Adrenal gland (tissue), 12 donors: ENCODE data around the gene PPP1R11. TPM values are rescaled to one million over a fixed set of nuclear protein-coding genes. Genes with fewer than 3 reads are reported as not detected.

Experiments used
- DNase-seq, 7 donors: peaks; one replicate each; pipeline ENCODE4 v3.0.0-alpha.2; 2019 to 2020
- H3K27ac ChIP-seq, 5 donors: fragments of 200-600 bp; sonication (generic) in 4 of 5; 1 replicate in 3 of 5; 2 replicates in 2 of 5; pipeline versions ENCODE4 v1.5.1 to v1.8.0; 2016 to 2020; ENCODE audit warnings: mild to moderate bottlenecking in 1 of 5
- H3K27me3 ChIP-seq: fragments of 200-600 bp; 2 replicates; pipeline ENCODE4 v1.8.0; 2021
- H3K36me3 ChIP-seq, 2 donors: fragments of 200-600 bp; replicated peaks in 1 of 2; 1 replicate in 1 of 2; 2 replicates in 1 of 2; pipeline versions ENCODE4 v1.5.1 to v1.8.0; 2018 to 2022
- H3K4me1 ChIP-seq, 2 donors: fragments of 200-600 bp; replicated peaks in 1 of 2; 1 replicate in 1 of 2; 2 replicates in 1 of 2; pipeline versions ENCODE4 v1.5.1 to v1.8.0; 2018 to 2021
- H3K4me3 ChIP-seq, 4 donors: fragments of 200-600 bp; sonication (generic) in 3 of 4; one replicate each; pipeline ENCODE4 v1.5.1; 2016 to 2018
- H3K9me3 ChIP-seq, 3 donors: fragments of 200-600 bp; sonication (generic) in 1 of 3; replicated peaks in 1 of 3; 1 replicate in 2 of 3; 2 replicates in 1 of 3; pipeline versions ENCODE4 v1.5.1 to v1.8.0; 2016 to 2021
- POLR2A ChIP-seq, 2 donors: fragments of 450-650 bp; IDR thresholded peaks; one replicate each; pipeline ENCODE4 v1.6.1; 2017; ENCODE audit warnings: antibody characterized with exemption in 2 of 2, mild to moderate bottlenecking in 2 of 2, moderate library complexity in 1 of 2
- WGBS, 4 donors: extraction: QIAGEN DNeasy Blood & Tissue Kit in 2 of 4; methylation state at CpG; one replicate each; pipeline versions ENCODE4 v1.1.5 to v1.1.7; 2013 to 2017; 5-methylcytosine and 5-hydroxymethylcytosine counted together
- intact Hi-C, 2 donors: fragments of 100-400 bp; cut with DNase I; formaldehyde crosslinking; loops; one replicate each; pipeline versions ENCODE4 v1.14.1 to v1.15.0; 2022 to 2023
- polyA plus RNA-seq, 3 donors: library from polyadenylated mRNA; stranded (reverse); fragments of 200-250 nt in 2 of 3; fragments of 350-450 nt in 1 of 3; fragmentation: Illumina TruSeq in 1 of 3; extraction: RNeasy Lipid Tissue Mini Kit (QIAGEN cat#74804) in 1 of 3; gene quantifications; one replicate each; pipeline ENCODE4 v1.2.3, GENCODE V29; 2013 to 2014
- total RNA-seq, 9 donors: library from RNA; depleted of rRNA in 4 of 9; stranded (reverse); fragments of >200 nt in 4 of 9; fragments of 120-200 nt in 1 of 9; fragmentation: NEBNext Ultra II Directional in 1 of 9; extraction: Animal tissue kit (Norgen Biotek cat#: 25700) in 1 of 9; gene quantifications; one replicate each; pipeline versions ENCODE4 v1.1.0 to v1.2.4, GENCODE V29; 2013 to 2023
- TF ChIP-seq, protein P1 (sequence below), 6 experiments: fragments of 450-650 bp in 4 of 6; fragments of 200-600 bp in 2 of 6; sonication (generic) in 1 of 6; IDR thresholded peaks; 1 replicate in 5 of 6; 2 replicates in 1 of 6; pipeline versions ENCODE4 v1.5.1 to v1.8.0; 2016 to 2021; ENCODE audit warnings: antibody characterized with exemption in 6 of 6, mild to moderate bottlenecking in 2 of 6, moderate library complexity in 1 of 6
- donor health status: healthy with polysubstance abuse.
- donor health status: Bipolar disorder and iron deficiency.
- donor health status: DM: yes; HTN: yes; CAD: no.
- donor health status: DM: no; HTN: no; CAD: no.
- donor health status: DM: no; HTN: no; CAD: no.
- donor health status: DM: yes; HTN: yes; CAD: no.

PPP1R11 gene
- total and polyA plus RNA-seq, 12 donors, result 31.2 to 97.7 (median 50.3) TPM

DNA sequence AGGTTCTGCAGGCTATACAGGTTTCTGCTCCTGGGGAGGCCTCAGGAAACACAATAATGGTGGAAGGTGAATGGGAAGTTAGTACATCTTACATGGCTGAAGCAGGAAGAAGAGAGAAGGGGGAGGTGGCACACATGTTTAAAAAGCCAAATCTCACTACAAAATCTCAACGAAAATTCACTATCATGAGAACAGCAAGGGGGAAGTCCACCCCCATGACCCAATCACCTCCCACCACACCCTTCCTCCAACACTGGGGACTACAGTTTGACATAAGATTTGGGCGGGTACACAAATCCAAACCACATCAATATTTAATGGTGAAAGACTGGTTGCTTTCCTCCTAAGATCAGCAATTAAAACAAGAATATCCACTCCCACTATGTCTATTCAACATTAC lies 19.8 kb upstream of the PPP1R11 start:
- no peak overlapping the region for H3K4me3 ChIP-seq
- intact Hi-C loops, result no loop called here
- 55 to 81% (median 75%) methylated on average over 2 of the region's 2 CpGs for WGBS, 4 donors

DNA sequence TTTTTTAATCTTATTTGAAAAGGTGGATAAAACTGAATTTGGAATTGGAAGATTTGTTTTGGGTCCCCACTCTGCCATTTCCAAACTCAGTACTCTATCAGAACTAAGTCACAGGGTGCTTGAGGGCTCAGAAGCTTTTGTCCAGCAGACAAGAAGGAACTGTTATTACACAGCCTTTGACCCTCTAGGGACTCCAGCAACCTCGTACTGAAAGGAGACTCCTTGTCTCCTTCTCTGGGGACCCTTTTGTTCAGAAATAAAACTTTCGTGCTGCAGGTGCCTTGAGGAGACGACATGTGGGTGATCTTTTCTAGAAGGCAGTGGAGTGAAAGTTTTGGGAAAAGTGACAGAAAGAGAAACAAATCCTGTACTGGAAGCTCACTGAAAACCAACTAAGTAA lies 13.3 kb upstream of the PPP1R11 start:
- Histone ChIP-seq H3K36me3 (peaks cover 0 to 14% of the 10 kb centered on the region in 2 donors), H3K27me3 (no peaks in the 10 kb centered on the region), H3K27ac (no peak overlapping the region), H3K4me3 (no peak overlapping the region), H3K4me1 (no peaks in the 10 kb centered on the region), H3K9me3 (no peaks in the 10 kb centered on the region)
- 82 to 94% (median 87%) methylated on average over 3 of the region's 3 CpGs for WGBS, 4 donors
- no peak for DNase-seq
- TF ChIP-seq POLR2A (IDR thresholded peaks at IDR 0.05), result no peak
- TF ChIP-seq, protein P1, sequence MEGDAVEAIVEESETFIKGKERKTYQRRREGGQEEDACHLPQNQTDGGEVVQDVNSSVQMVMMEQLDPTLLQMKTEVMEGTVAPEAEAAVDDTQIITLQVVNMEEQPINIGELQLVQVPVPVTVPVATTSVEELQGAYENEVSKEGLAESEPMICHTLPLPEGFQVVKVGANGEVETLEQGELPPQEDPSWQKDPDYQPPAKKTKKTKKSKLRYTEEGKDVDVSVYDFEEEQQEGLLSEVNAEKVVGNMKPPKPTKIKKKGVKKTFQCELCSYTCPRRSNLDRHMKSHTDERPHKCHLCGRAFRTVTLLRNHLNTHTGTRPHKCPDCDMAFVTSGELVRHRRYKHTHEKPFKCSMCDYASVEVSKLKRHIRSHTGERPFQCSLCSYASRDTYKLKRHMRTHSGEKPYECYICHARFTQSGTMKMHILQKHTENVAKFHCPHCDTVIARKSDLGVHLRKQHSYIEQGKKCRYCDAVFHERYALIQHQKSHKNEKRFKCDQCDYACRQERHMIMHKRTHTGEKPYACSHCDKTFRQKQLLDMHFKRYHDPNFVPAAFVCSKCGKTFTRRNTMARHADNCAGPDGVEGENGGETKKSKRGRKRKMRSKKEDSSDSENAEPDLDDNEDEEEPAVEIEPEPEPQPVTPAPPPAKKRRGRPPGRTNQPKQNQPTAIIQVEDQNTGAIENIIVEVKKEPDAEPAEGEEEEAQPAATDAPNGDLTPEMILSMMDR (IDR thresholded peaks at IDR 0.05), result no peak
- intact Hi-C loops, result no loop called here

More for the DNA sequence above, 19.8 kb upstream of the PPP1R11 start:
- no peak for DNase-seq
- Histone ChIP-seq H3K4me1 (no peaks in the 10 kb centered on the region), H3K27ac (no peak overlapping the region), H3K9me3 (no peaks in the 10 kb centered on the region), H3K36me3 (no peaks in the 10 kb centered on the region), H3K27me3 (no peaks in the 10 kb centered on the region)
- TF ChIP-seq, protein P1 (IDR thresholded peaks at IDR 0.05), result no peak
- no peak for TF ChIP-seq POLR2A (IDR thresholded peaks at IDR 0.05)

DNA sequence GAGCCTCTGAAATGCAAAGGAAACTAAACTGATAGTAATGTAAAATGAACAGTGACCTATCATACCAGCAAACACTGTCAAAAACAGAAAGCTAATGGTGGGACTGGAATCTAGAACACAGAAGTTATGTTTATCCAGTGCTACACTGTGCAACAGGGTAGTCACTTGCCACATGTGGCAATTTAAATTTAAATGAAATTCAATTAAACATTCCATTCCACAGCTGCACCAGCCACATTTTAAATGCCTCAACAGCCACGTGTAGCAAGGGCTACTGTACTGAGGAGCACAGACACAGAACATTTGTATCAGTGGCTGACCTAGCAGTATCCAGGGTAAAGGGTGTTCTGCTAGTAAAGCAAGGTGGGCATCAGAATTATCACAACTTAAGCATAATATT lies 11.5 kb upstream of the PPP1R11 start:
- H3K27me3 ChIP-seq, result no peaks in the 10 kb centered on the region
- WGBS, 4 donors, result 66 to 86% (median 71%) methylated on average over 1 of the region's 1 CpG
- H3K4me3 ChIP-seq, result no peak overlapping the region
- intact Hi-C loops, result no loop called here
- peaks cover 0 to 14% of the 10 kb centered on the region in 2 donors for H3K36me3 ChIP-seq
- DNase-seq, result no peak
- H3K27ac ChIP-seq, result no peak overlapping the region
- peaks cover 8 to 9% of the 10 kb centered on the region in 2 donors for H3K4me1 ChIP-seq
- H3K9me3 ChIP-seq, result no peaks in the 10 kb centered on the region
- TF ChIP-seq, protein P1 (IDR thresholded peaks at IDR 0.05), result no peak
- no peak for TF ChIP-seq POLR2A (IDR thresholded peaks at IDR 0.05)

DNA sequence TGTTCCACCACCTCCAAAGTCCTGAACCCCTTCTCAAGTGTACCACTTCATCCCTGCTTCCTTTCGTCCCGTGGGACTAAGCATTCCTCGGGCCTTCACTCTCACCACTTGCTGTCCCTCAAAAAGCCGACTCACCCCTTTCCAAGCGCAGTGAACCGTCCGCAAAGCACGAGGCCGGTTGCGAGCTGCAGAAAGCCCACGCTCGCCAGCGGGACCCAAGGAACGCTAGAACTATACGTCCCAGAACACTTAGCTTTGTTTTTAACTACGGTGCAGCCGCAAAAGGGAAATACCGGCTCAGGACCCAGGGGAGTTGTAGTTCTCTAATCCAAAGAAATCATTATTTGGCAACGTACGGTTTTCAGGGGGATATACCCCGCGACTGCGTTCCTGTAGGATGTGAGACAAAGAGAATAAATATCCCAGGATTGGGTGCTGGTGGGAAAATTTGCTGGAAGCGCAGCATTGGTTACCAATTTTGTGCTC lies 6.3 kb upstream of the PPP1R11 start:
- peak overlapping the region; percentile 79 to 92 (median 90) for H3K27ac ChIP-seq
- no peaks in the 10 kb centered on the region for H3K9me3 ChIP-seq
- 0 to 1% (median 0%) methylated on average over 23 to 24 of the region's 24 CpGs for WGBS, 4 donors
- peaks cover 0 to 14% of the 10 kb centered on the region in 2 donors for H3K36me3 ChIP-seq
- DNase-seq, result peak in 6 of 7 donors; percentile 46 to 63 (median 52)
- no peaks in the 10 kb centered on the region for H3K27me3 ChIP-seq
- peaks cover 8 to 32% of the 10 kb centered on the region in 2 donors for H3K4me1 ChIP-seq
- H3K4me3 ChIP-seq, result peak overlapping the region; percentile 18 to 97 (median 90)
- TF ChIP-seq, protein P1 (IDR thresholded peaks at IDR 0.05), result no peak
- intact Hi-C loops, result no loop called here
